GM12878 (cell line): ENCODE results near the gene CACNG3. TPM values are rescaled to one million over a fixed set of nuclear protein-coding genes. Genes with fewer than 3 reads are reported as not detected.

Experiments
- ATAC-seq: fragments of 200-7000 bp; cut with Tn5 transposase; 3 replicates; pipeline ENCODE4 v1.9.1; 2020; ENCODE audit warnings: mild to moderate bottlenecking, moderate library complexity
- BruUV-seq: library from RNA; stranded (reverse); fragments of 400-500 nt; replicated peaks from 2 replicates; lab custom pipeline; 2021; lab: Mats Ljungman, UMichigan
- CTCF ChIA-PET: fragments of 300-600 bp; sonication (Branson Sonifier 250); formaldehyde crosslinking; extraction: SDS; loops from one replicate; lab custom pipeline; 2021; ENCODE audit warnings: inconsistent platforms; lab: Yijun Ruan, JAX
- POLR2A ChIA-PET: fragments of 350-600 bp; formaldehyde crosslinking; extraction: SDS; loops from one replicate; lab custom pipeline; 2021; ENCODE audit warnings: inconsistent platforms; lab: Charles Lee
- RAD21 ChIA-PET: fragments of 300-600 bp; sonication (Branson Sonifier 250); formaldehyde crosslinking; loops from one replicate; lab custom pipeline; 2023; ENCODE audit warnings: antibody characterized with exemption; ENCODE audit not compliant: unreplicated experiment; lab: Charles Lee
- SMC1A ChIA-PET: fragments of 300-600 bp; sonication (Branson Sonifier 250); formaldehyde crosslinking; loops from one replicate; lab custom pipeline; 2023; ENCODE audit not compliant: unreplicated experiment, uncharacterized antibody; lab: Charles Lee
- DNase-seq: peaks from one replicate; pipeline ENCODE4 v3.0.0-alpha.2; 2011; ENCODE audit warnings: low read depth, low spot score
- FAIRE-seq: peaks from 3 replicates; lab custom pipeline; 2011; peaks lifted over from hg19 to GRCh38; lab: Jason Lieb, UNC
- H2AFZ ChIP-seq: 2 replicates; pipeline ENCODE4 v1.6.0; 2011; ENCODE audit warnings: low read depth, low read length, control low read depth; ENCODE audit not compliant: control insufficient read depth
- H3K27ac ChIP-seq: 2 replicates; pipeline ENCODE4 v1.5.1; 2011; ENCODE audit warnings: control low read depth; ENCODE audit not compliant: control insufficient read depth, insufficient read depth
- H3K27me3 ChIP-seq, 2 experiments: replicated peaks in 1 of 2; 2 replicates each; pipeline versions ENCODE4 v1.6.0 to v1.6.1; 2011; ENCODE audit warnings: low read length in 1 of 2; ENCODE audit not compliant: control insufficient read depth in 2 of 2, insufficient read depth in 2 of 2
- H3K36me3 ChIP-seq, 2 experiments: 2 replicates each; pipeline ENCODE4 v1.5.1; 2011; ENCODE audit warnings: low read length in 1 of 2; ENCODE audit not compliant: control insufficient read depth in 2 of 2, insufficient read depth in 2 of 2
- H3K4me1 ChIP-seq: 2 replicates; pipeline ENCODE4 v1.6.1; 2011; ENCODE audit warnings: mild to moderate bottlenecking, low read length, moderate library complexity, mixed read lengths; ENCODE audit not compliant: control insufficient read depth, insufficient read depth
- H3K4me2 ChIP-seq: 2 replicates; pipeline ENCODE4 v1.6.0; 2011; ENCODE audit warnings: control low read depth; ENCODE audit not compliant: control insufficient read depth, insufficient read depth
- H3K4me3 ChIP-seq: fragments of 200-600 bp; sonication (generic); 2 replicates; pipeline ENCODE4 v1.5.1; 2016
- H3K79me2 ChIP-seq: 2 replicates; pipeline ENCODE4 v1.6.0; 2011; ENCODE audit warnings: low read length; ENCODE audit not compliant: control insufficient read depth, insufficient read depth
- H3K9ac ChIP-seq: 2 replicates; pipeline ENCODE4 v1.8.0; 2011; ENCODE audit warnings: low read length, control low read depth, mixed read lengths; ENCODE audit not compliant: control insufficient read depth, insufficient read depth
- H3K9me3 ChIP-seq: replicated peaks from 3 replicates; pipeline ENCODE4 v1.5.1; 2011; ENCODE audit warnings: mild to moderate bottlenecking, low read length; ENCODE audit not compliant: control insufficient read depth, insufficient read depth
- H4K20me1 ChIP-seq: 2 replicates; pipeline ENCODE4 v1.6.0; 2011; ENCODE audit not compliant: control insufficient read depth, insufficient read depth
- CBX3 ChIP-seq: fragments of 200-600 bp; sonication (generic); IDR thresholded peaks from 2 replicates; pipeline ENCODE4 v1.6.1; 2016; ENCODE audit warnings: low read depth, borderline replicate concordance
- HCFC1 ChIP-seq: fragments of 150-350 bp; IDR thresholded peaks from 2 replicates; pipeline ENCODE4 v1.6.1; 2014; ENCODE audit warnings: low read length
- IKZF1 ChIP-seq: fragments of 450-650 bp; conservative IDR thresholded peaks from 2 replicates; pipeline ENCODE4 v1.6.1; 2017; ENCODE audit warnings: antibody characterized with exemption, mild to moderate bottlenecking
- IKZF2 ChIP-seq, 2 experiments: fragments of 450-650 bp; IDR thresholded peaks; 2 replicates each; pipeline ENCODE4 v1.6.1; 2017; ENCODE audit warnings: mild to moderate bottlenecking in 2 of 2, moderate library complexity in 2 of 2
- IRF3 ChIP-seq: fragments of 450-650 bp; IDR thresholded peaks from 2 replicates; pipeline ENCODE4 v1.6.1; 2014; ENCODE audit warnings: mild to moderate bottlenecking
- KDM1A ChIP-seq: fragments of 200-600 bp; sonication (generic); IDR thresholded peaks from 2 replicates; pipeline ENCODE4 v1.6.1; 2016; ENCODE audit warnings: borderline replicate concordance
- MYB ChIP-seq: fragments of 150-350 bp; IDR thresholded peaks from 2 replicates; pipeline ENCODE4 v1.6.1; 2014; ENCODE audit warnings: mild to moderate bottlenecking, low read depth, low read length, borderline replicate concordance
- PBX3 ChIP-seq: IDR thresholded peaks from 2 replicates; pipeline ENCODE4 v1.6.1; 2011; ENCODE audit warnings: mild to moderate bottlenecking, low read depth, low read length, moderate library complexity; ENCODE audit not compliant: insufficient replicate concordance
- POLR2A ChIP-seq: IDR thresholded peaks from 2 replicates; pipeline ENCODE4 v1.6.1; 2011; ENCODE audit warnings: low read depth, mild to moderate bottlenecking, low read length
- SMAD1 ChIP-seq: fragments of 450-650 bp; IDR thresholded peaks from 2 replicates; pipeline ENCODE4 v1.6.1; 2018; ENCODE audit warnings: mild to moderate bottlenecking, low read depth; ENCODE audit not compliant: partially characterized antibody
- SMC3 ChIP-seq: IDR thresholded peaks from 2 replicates; pipeline ENCODE4 v1.6.1; 2011; ENCODE audit warnings: low read length, improper control_type of control experiment, borderline replicate concordance
- SREBF2 ChIP-seq: IDR thresholded peaks from 2 replicates; pipeline ENCODE4 v1.6.1; 2012; ENCODE audit warnings: mild to moderate bottlenecking, low read length
- TAF1 ChIP-seq: IDR thresholded peaks from 2 replicates; pipeline ENCODE4 v1.6.1; 2011; ENCODE audit warnings: mild to moderate bottlenecking, low read depth, low read length, borderline replicate concordance
- TCF12 ChIP-seq: IDR thresholded peaks from 2 replicates; pipeline ENCODE4 v1.6.1; 2011; ENCODE audit warnings: low read depth, mild to moderate bottlenecking, low read length
- ZNF207 ChIP-seq: fragments of 450-650 bp; IDR thresholded peaks from 2 replicates; pipeline ENCODE4 v1.6.1; 2014; ENCODE audit warnings: antibody characterized with exemption, mild to moderate bottlenecking, borderline replicate concordance
- WGBS: methylation state at CpG from one replicate; pipeline ENCODE4 v1.1.6; 2016; ENCODE audit warnings: low lambda C conversion rate; ENCODE audit not compliant: insufficient replicate concordance, insufficient coverage; ENCODE audit errors: missing lambda C conversion rate; 5-methylcytosine and 5-hydroxymethylcytosine counted together
- in situ Hi-C: fragments of 300-500 bp; cut with MboI; formaldehyde crosslinking; loops from 9 replicates; pipeline ENCODE4 v1.14.3; 2018; ENCODE audit warnings: mixed read lengths
- intact Hi-C: fragments of 100-400 bp; cut with micrococcal nuclease; formaldehyde crosslinking; loops from one replicate; pipeline ENCODE4 v1.14.2; 2022; ENCODE audit not compliant: unreplicated experiment
- polyA plus RNA-seq, 11 experiments: library from polyadenylated mRNA; depleted of rRNA in 4 of 11; unstranded in 6 of 11; stranded (reverse) in 5 of 11; fragments of >200 nt; fragmentation: Nextera tagmentation in 4 of 11; fragmentation: Illumina TruSeq in 1 of 11; extraction: Ambion mirVana in 4 of 11; extraction: Trizol in 1 of 11; gene quantifications; 1 replicate in 1 of 11; 2 replicates in 10 of 11; pipeline versions ENCODE4 v1.2.1 to v1.2.3, GENCODE V29; 2011 to 2016; ENCODE audit warnings: inconsistent platforms in 2 of 11, missing spikeins in 2 of 11, low read depth in 1 of 11
- total RNA-seq, 4 experiments: library from RNA; depleted of rRNA in 3 of 4; stranded (reverse); fragments of >200 nt in 3 of 4; fragmentation: Illumina TruSeq in 1 of 4; extraction: Trizol in 1 of 4; gene quantifications; 2 replicates each; pipeline versions ENCODE4 v1.2.1 to v1.2.3, GENCODE V29; 2013 to 2021

The CACNG3 gene
- total and polyA plus RNA-seq, 10 of the 15 experiments (the other 5 are each of a cell fraction or from before 2014, with no cell fraction given), result 0.04 TPM; not detected in 9

GRCh38 chr16:24346734-24347133, 90.6 kb downstream of the CACNG3 start:
- RAD21 ChIA-PET, result no interaction called here
- SMC1A ChIA-PET, result interaction anchor here (0.6 kb wide), 1 partner anchor 42 kb away, joined by 3 read pairs; no protein-coding TSS in a partner anchor
- no peaks in the 10 kb centered on the region for H3K9me3 ChIP-seq
- intact Hi-C loops (no loop called here), in situ Hi-C loops (no loop called here)
- no peak for ATAC-seq
- CTCF ChIA-PET, result no interaction called here
- H3K4me3 ChIP-seq, result no peak overlapping the region
- POLR2A ChIA-PET, result no interaction called here
- H3K79me2 ChIP-seq, result no peaks in the 10 kb centered on the region
- no peak overlapping the region for H3K27ac ChIP-seq
- H3K9ac ChIP-seq, result no peak overlapping the region
- no peak for FAIRE-seq
- DNase-seq, result no peak
- no peaks in the 10 kb centered on the region for H3K36me3 ChIP-seq
- H3K4me2 ChIP-seq, result 0 out of 2 replicates have a peak overlapping the region, but pooled peaks have one; percentile 2
- no peaks in the 10 kb centered on the region for H4K20me1 ChIP-seq
- no peak overlapping the region for H2AFZ ChIP-seq
- H3K4me1 ChIP-seq, result no peaks in the 10 kb centered on the region
- TF ChIP-seq HCFC1 (no peak), IRF3 (no peak), TCF12 (no peak), ZNF207 (no peak), KDM1A (no peak), IKZF1 (no peak), POLR2A (no peak), IKZF2 (IDR thresholded peaks at IDR 0.05) (no peak), MYB (no peak), SMAD1 (no peak), SREBF2 (no peak), CBX3 (no peak), PBX3 (no peak), SMC3 (no peak), TAF1 (no peak)
- BruUV-seq, result no TSS peak
- no peaks in the 10 kb centered on the region for H3K27me3 ChIP-seq
- WGBS, result 66% methylated on average over 11 of the region's 11 CpGs
